Lower leg skin (tissue), 4 donors: ENCODE measurements around the gene BICRA. TPM values are rescaled to one million over a fixed set of nuclear protein-coding genes. Genes with fewer than 3 reads are reported as not detected.

Experiments
- DNase-seq, 2 donors: peaks; one replicate each; pipeline ENCODE4 v3.0.0-alpha.2; 2019; ENCODE audit warnings: low spot score in 2 of 2
- H3K4me3 ChIP-seq: fragments of 200-600 bp; sonication (generic); 2 replicates; pipeline ENCODE4 v1.5.1; 2017; ENCODE audit warnings: mild to moderate bottlenecking, low read depth; ENCODE audit not compliant: poor library complexity, severe bottlenecking
- POLR2A ChIP-seq, 2 donors: fragments of 450-650 bp; IDR thresholded peaks; one replicate each; pipeline ENCODE4 v1.6.1; 2016 to 2017; ENCODE audit warnings: antibody characterized with exemption in 2 of 2, mild to moderate bottlenecking in 1 of 2, moderate library complexity in 1 of 2
- WGBS, 2 donors: methylation state at CpG; one replicate each; pipeline ENCODE4 v1.1.5; 2018; 5-methylcytosine and 5-hydroxymethylcytosine counted together
- intact Hi-C: fragments of 100-400 bp; cut with DNase I; formaldehyde crosslinking; loops from one replicate; pipeline ENCODE4 v1.15.0; 2023; ENCODE audit warnings: low total_unique reads
- total RNA-seq, 4 donors: library from RNA; depleted of rRNA; stranded (reverse); fragments of >200 nt; gene quantifications; one replicate each; pipeline ENCODE4 v1.1.0, GENCODE V29; 2016
- TF ChIP-seq, protein P1 (sequence below), 3 donors: fragments of 450-650 bp; IDR thresholded peaks; one replicate each; pipeline ENCODE4 v1.5.1; 2016; ENCODE audit warnings: antibody characterized with exemption in 3 of 3, mild to moderate bottlenecking in 3 of 3, moderate library complexity in 2 of 3

The BICRA gene
- total RNA-seq, 4 donors from 2014 or later, result 12.5 to 25.4 (median 18.4) TPM

DNA sequence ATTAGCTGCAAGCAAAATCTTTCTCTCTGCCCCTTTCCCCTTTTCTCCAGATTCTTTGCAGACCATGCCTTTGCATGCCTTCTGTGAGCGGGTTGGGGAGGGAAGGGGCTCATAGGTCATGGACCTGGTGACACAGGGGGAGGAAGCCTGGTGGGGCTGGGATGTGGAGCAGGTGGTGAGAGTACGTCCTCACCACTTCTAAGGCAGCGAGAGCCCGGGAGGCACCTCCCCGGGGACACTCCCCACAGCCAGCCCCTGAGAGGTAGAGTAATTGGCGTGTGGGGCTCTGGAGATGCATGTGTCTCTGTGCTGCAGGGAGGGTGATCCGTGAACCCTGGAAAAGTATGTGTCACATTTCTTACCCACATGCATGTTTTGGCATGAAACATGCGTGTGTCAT lies 61.8 kb downstream of the BICRA start:
- TF ChIP-seq, protein P1, sequence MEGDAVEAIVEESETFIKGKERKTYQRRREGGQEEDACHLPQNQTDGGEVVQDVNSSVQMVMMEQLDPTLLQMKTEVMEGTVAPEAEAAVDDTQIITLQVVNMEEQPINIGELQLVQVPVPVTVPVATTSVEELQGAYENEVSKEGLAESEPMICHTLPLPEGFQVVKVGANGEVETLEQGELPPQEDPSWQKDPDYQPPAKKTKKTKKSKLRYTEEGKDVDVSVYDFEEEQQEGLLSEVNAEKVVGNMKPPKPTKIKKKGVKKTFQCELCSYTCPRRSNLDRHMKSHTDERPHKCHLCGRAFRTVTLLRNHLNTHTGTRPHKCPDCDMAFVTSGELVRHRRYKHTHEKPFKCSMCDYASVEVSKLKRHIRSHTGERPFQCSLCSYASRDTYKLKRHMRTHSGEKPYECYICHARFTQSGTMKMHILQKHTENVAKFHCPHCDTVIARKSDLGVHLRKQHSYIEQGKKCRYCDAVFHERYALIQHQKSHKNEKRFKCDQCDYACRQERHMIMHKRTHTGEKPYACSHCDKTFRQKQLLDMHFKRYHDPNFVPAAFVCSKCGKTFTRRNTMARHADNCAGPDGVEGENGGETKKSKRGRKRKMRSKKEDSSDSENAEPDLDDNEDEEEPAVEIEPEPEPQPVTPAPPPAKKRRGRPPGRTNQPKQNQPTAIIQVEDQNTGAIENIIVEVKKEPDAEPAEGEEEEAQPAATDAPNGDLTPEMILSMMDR (IDR thresholded peaks at IDR 0.05), result no peak
- no peak overlapping the region for H3K4me3 ChIP-seq
- WGBS, 2 donors, result 97% methylated on average over 8 of the region's 8 CpGs
- DNase-seq, result no peak
- intact Hi-C loops, result no loop called here

DNA sequence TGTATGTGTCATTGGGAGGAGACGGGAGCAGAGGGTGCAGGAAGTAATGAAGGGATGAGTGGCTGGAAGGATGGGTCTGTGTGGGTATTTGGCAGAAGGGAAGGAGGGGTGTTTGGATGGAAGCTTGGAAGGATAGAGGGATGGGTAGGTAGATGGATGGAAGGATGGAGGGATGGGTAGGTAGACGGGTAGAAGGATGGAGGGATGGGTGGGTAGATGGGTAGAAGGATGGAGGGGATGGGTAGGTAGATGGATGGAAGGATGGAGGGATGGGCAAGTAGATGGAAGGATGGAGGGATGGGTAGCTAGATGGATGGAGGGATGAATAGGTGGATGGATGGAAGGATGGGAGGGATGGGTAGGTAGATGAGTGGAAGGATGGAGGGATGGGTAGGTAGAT lies 62.6 kb downstream of the BICRA start:
- intact Hi-C loops, result no loop called here
- TF ChIP-seq POLR2A (IDR thresholded peaks at IDR 0.05), result no peak
- TF ChIP-seq, protein P1 (IDR thresholded peaks at IDR 0.05), result no peak
- no peak overlapping the region for H3K4me3 ChIP-seq
- DNase-seq, result no peak
- 93 to 98% methylated on average over 2 of the region's 2 CpGs for WGBS, 2 donors

DNA sequence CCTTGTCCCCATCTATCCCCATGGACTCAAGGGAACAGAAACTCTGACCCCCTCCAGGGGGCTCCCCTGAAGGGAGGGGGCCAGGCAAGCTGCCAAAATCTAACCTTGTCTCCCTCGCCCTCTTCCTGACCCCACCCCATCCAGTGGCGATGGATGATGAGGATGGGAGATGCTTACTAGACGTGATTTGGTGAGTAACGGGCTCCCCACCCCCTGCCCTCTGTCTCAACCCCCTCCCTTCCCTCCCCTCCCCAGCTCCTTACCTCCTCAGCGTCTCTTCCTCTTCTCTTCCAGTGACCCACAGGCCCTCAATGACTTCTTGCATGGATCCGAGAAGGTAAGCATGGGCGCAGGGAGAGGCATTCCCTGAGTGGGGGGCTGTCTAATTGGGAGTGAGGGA lies 64.5 kb downstream of the BICRA start:
- DNase-seq, result no peak
- intact Hi-C loops, result no loop called here
- WGBS, 2 donors, result 91 to 95% methylated on average over 7 of the region's 7 CpGs
- H3K4me3 ChIP-seq, result no peak overlapping the region
- TF ChIP-seq POLR2A (IDR thresholded peaks at IDR 0.05), result no peak
- TF ChIP-seq, protein P1 (IDR thresholded peaks at IDR 0.05), result no peak

DNA sequence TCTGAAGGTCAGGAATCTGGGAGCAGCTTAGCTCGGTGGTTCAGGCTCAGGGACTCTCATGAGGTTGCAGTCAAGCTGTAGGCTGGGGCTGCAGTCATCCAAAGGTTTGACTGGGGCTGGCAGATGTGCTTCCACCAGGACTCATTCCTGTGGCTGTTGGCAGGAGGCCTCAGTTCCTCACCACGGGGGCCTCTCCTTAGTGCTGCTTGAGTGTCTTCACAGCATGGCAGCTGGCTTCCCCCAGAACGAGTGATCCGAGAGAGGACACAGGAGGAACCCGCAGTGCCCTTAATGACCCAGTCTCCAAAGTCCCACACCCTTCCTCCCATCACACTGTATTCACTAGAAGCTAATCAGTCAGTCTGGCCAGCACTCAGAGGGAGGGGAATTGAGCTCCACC lies 65.6 kb downstream of the BICRA start:
- WGBS, 2 donors, result 81 to 82% methylated on average over 5 of the region's 5 CpGs
- DNase-seq, result no peak
- no peak overlapping the region for H3K4me3 ChIP-seq
- TF ChIP-seq, protein P1 (IDR thresholded peaks at IDR 0.05), result no peak
- TF ChIP-seq POLR2A (IDR thresholded peaks at IDR 0.05), result no peak
- intact Hi-C loops, result no loop called here

DNA sequence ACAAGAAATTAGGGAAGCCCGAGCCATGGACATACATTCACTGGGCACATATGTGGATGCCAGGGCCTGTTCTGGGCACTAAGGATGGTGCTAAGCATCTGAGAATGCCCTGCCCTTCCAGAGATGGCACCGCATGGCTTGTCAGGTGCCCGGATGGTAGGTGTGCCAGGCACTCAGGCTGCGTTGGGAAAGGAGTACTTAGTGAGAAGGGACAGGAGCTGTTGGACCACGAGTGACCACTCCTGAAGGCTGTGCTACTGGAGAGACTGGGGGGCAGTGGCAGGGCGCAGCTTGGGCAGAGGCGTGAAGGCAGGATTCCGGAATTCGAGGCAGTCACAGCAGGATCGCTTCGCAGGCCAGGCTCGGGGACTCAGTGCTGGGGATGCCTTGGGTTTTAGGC lies 66.3 kb downstream of the BICRA start:
- no peak overlapping the region for H3K4me3 ChIP-seq
- no peak for DNase-seq
- TF ChIP-seq, protein P1 (IDR thresholded peaks at IDR 0.05), result no peak
- TF ChIP-seq POLR2A (IDR thresholded peaks at IDR 0.05), result no peak
- intact Hi-C loops, result no loop called here
- 94 to 96% methylated on average over 12 of the region's 12 CpGs for WGBS, 2 donors

DNA sequence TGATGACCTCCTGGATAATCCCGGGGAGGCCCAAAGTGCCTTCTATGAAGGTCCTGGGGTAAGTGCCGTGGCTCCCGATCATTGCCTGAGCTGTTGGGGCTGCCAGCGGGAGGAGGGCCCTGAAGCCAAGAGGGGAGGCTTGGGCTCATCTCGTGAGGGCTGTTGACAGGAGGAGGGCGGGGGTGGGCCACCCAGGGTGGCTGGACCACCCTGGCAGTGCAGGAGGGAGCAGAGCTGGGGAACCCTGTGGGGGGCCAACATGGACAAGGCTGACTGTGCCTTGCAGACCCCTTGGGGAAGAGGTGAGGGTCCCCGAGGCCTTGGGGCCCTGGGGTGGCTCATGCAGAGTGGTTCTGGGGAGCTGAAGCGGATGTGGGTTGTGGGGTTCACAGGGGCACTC lies 66.9 kb downstream of the BICRA start:
- TF ChIP-seq, protein P1 (IDR thresholded peaks at IDR 0.05), result no peak
- TF ChIP-seq POLR2A (IDR thresholded peaks at IDR 0.05), result no peak
- intact Hi-C loops, result no loop called here
- DNase-seq, result no peak
- no peak overlapping the region for H3K4me3 ChIP-seq
- 82 to 90% methylated on average over 6 to 8 of the region's 8 CpGs for WGBS, 2 donors
